C4-2B (cell line): Measurements from ENCODE around the gene ERICH2.

Experiments used
- H3K27ac ChIP-seq: fragments of 450-650 bp; 2 replicates; pipeline ENCODE4 v1.5.1; 2017
- CTCF ChIP-seq: fragments of 450-650 bp; conservative IDR thresholded peaks from 2 replicates; pipeline ENCODE4 v1.5.1; 2017; ENCODE audit warnings: mild to moderate bottlenecking
- ZFX ChIP-seq: fragments of 450-650 bp; IDR thresholded peaks from 2 replicates; pipeline ENCODE4 v1.6.1; 2017

ERICH2 gene

GRCh38 chr2:170847716-170848115 lies 77.5 kb downstream of the ERICH2 start:
- H3K27ac ChIP-seq: no peak overlapping the region
- TF ChIP-seq ZFX (no peak), CTCF (no peak)
